CD14-positive monocyte (primary cell): ENCODE results near the gene DOCK4. TPM values are rescaled to one million over a fixed set of nuclear protein-coding genes. Genes with fewer than 3 reads are reported as not detected.

Experiments
- DNase-seq, 3 donors: peaks; one replicate each; pipeline ENCODE4 v3.0.0-alpha.2; 2011 to 2022
- H2AFZ ChIP-seq: 2 replicates; pipeline ENCODE4 v1.6.0; 2012; ENCODE audit warnings: mild to moderate bottlenecking, low read depth, low read length, inconsistent platforms; ENCODE audit not compliant: insufficient read depth, poor library complexity, severe bottlenecking
- H3K27ac ChIP-seq, 2 donors: 1 replicate in 1 of 2; 2 replicates in 1 of 2; pipeline ENCODE4 v1.5.1; 2012 to 2013; ENCODE audit warnings: low read length in 2 of 2, control low read depth in 1 of 2, inconsistent platforms in 1 of 2, low read depth in 1 of 2, mild to moderate bottlenecking in 1 of 2
- H3K27me3 ChIP-seq, 2 donors: one replicate each; pipeline versions ENCODE4 v1.6.0 to v1.6.1; 2011 to 2013; ENCODE audit warnings: low read length in 2 of 2; ENCODE audit not compliant: control insufficient read depth in 2 of 2, insufficient read depth in 2 of 2
- H3K36me3 ChIP-seq, 2 donors: replicated peaks in 1 of 2; 1 replicate in 1 of 2; 2 replicates in 1 of 2; pipeline versions ENCODE4 v1.5.1 to v1.6.1; 2012 to 2013; ENCODE audit warnings: low read length in 2 of 2, control low read depth in 1 of 2, inconsistent platforms in 1 of 2, mild to moderate bottlenecking in 1 of 2; ENCODE audit not compliant: insufficient read depth in 2 of 2, control insufficient read depth in 1 of 2
- H3K4me1 ChIP-seq, 2 donors: 1 replicate in 1 of 2; 2 replicates in 1 of 2; pipeline versions ENCODE4 v1.5.1 to v1.6.1; 2012 to 2013; ENCODE audit warnings: low read length in 2 of 2, control low read depth in 1 of 2, inconsistent platforms in 1 of 2, mild to moderate bottlenecking in 1 of 2, moderate library complexity in 1 of 2; ENCODE audit not compliant: insufficient read depth in 2 of 2, control insufficient read depth in 1 of 2
- H3K4me2 ChIP-seq: replicated peaks from 2 replicates; pipeline ENCODE3; 2012; ENCODE audit warnings: low read length, moderate library complexity, mild to moderate bottlenecking; ENCODE audit not compliant: poor library complexity, severe bottlenecking; ENCODE audit errors: extremely low read depth
- H3K4me3 ChIP-seq, 3 experiments: fragments of 200-600 bp in 1 of 3; sonication (generic) in 1 of 3; replicated peaks in 1 of 3; 1 replicate in 2 of 3; 2 replicates in 1 of 3; pipeline ENCODE4 v1.5.1; 2011 to 2013; ENCODE audit warnings: low read length in 3 of 3, mild to moderate bottlenecking in 3 of 3, control low read depth in 2 of 3, low read depth in 2 of 3, inconsistent platforms in 1 of 3, moderate library complexity in 1 of 3
- H3K79me2 ChIP-seq: 2 replicates; pipeline ENCODE4 v1.6.0; 2012; ENCODE audit warnings: mild to moderate bottlenecking, control low read depth, inconsistent platforms, low read length, moderate library complexity; ENCODE audit not compliant: insufficient read depth
- H3K9ac ChIP-seq: 2 replicates; pipeline ENCODE4 v1.6.0; 2017; ENCODE audit warnings: low read length, mild to moderate bottlenecking; ENCODE audit not compliant: insufficient read depth, poor library complexity, severe bottlenecking
- H3K9me3 ChIP-seq, 2 donors: replicated peaks in 1 of 2; 1 replicate in 1 of 2; 2 replicates in 1 of 2; pipeline versions ENCODE4 v1.5.1 to v1.6.1; 2012 to 2013; ENCODE audit warnings: low read length in 2 of 2, control low read depth in 1 of 2; ENCODE audit not compliant: control insufficient read depth in 1 of 2, insufficient read depth in 1 of 2
- H4K20me1 ChIP-seq: 2 replicates; pipeline ENCODE4 v1.6.0; 2012; ENCODE audit warnings: mild to moderate bottlenecking, low read length, control low read depth, moderate library complexity; ENCODE audit not compliant: insufficient read depth
- H3K27ac Mint-ChIP-seq, 7 donors: one replicate each; pipeline ENCODE4 v1.8.0; 2020; ENCODE audit warnings: mild to moderate bottlenecking in 7 of 7, mixed read lengths in 7 of 7, moderate library complexity in 6 of 7, inconsistent platforms in 2 of 7
- H3K27me3 Mint-ChIP-seq, 3 donors: one replicate each; pipeline ENCODE4 v1.8.0; 2021 to 2022; ENCODE audit warnings: low read depth in 3 of 3, mild to moderate bottlenecking in 3 of 3, mixed read lengths in 3 of 3, moderate library complexity in 3 of 3, inconsistent platforms in 1 of 3
- H3K36me3 Mint-ChIP-seq, 2 donors: one replicate each; pipeline ENCODE4 v1.8.0; 2020; ENCODE audit warnings: mixed read lengths in 2 of 2, inconsistent platforms in 1 of 2, mild to moderate bottlenecking in 1 of 2
- H3K4me1 Mint-ChIP-seq: one replicate; pipeline ENCODE4 v1.8.0; 2020; ENCODE audit warnings: mild to moderate bottlenecking, mixed read lengths
- H3K4me3 Mint-ChIP-seq, 2 donors: one replicate each; pipeline ENCODE4 v1.8.0; 2020; ENCODE audit warnings: mild to moderate bottlenecking in 2 of 2, mixed read lengths in 2 of 2, moderate library complexity in 1 of 2
- H3K9me3 Mint-ChIP-seq, 7 donors: one replicate each; pipeline ENCODE4 v1.8.0; 2020 to 2022; ENCODE audit warnings: mixed read lengths in 7 of 7, mild to moderate bottlenecking in 6 of 7, moderate library complexity in 6 of 7, inconsistent platforms in 2 of 7
- CTCF ChIP-seq: fragments of 200-600 bp; IDR thresholded peaks from one replicate; pipeline ENCODE4 v1.8.0; 2022; ENCODE audit warnings: antibody characterized with exemption, mild to moderate bottlenecking
- WGBS: methylation state at CpG from one replicate; pipeline ENCODE4 v1.1.5; 2013; ENCODE audit warnings: missing lambda C conversion rate; ENCODE audit not compliant: insufficient coverage; 5-methylcytosine and 5-hydroxymethylcytosine counted together
- intact Hi-C, 2 donors: fragments of 100-400 bp; cut with micrococcal nuclease; formaldehyde crosslinking; loops; one replicate each; pipeline versions ENCODE4 v1.15.0 to v1.15.1; 2023
- polyA plus RNA-seq, 3 donors: library from polyadenylated mRNA; depleted of rRNA in 1 of 3; unstranded in 2 of 3; stranded (reverse) in 1 of 3; fragments of 300-500 nt in 2 of 3; fragments of >200 nt in 1 of 3; fragmentation: Illumina TruSeq in 2 of 3; gene quantifications; 1 replicate in 2 of 3; 2 replicates in 1 of 3; pipeline ENCODE4 v1.2.3, GENCODE V29; 2012 to 2021

DOCK4 gene
- polyA plus RNA-seq, 3 donors = 1.3 to 5.0 (median 2.7) TPM

- Histone ChIP-seq H3K36me3 (no peaks in the 10 kb centered on the region), H4K20me1 (no peaks in the 10 kb centered on the region), H3K4me3 (no peak overlapping the region), H3K9me3 (no peaks in the 10 kb centered on the region), H3K79me2 (no peaks in the 10 kb centered on the region), H3K9ac (no peak overlapping the region), H3K27ac (no peak overlapping the region), H3K4me1 (peaks cover 7 to 9% of the 10 kb centered on the region in 2 donors), H2AFZ (no peak overlapping the region), H3K27me3 (no peaks in the 10 kb centered on the region), H3K4me2 (no peak overlapping the region)
- intact Hi-C loops = no loop called here
- no peak for DNase-seq
- Mint-ChIP-seq H3K36me3 (peaks cover 0 to 4% of the 10 kb centered on the region in 2 donors), H3K4me3 (no peak overlapping the region), H3K27ac (no peak overlapping the region), H3K4me1 (peaks cover 11% of the 10 kb centered on the region), H3K27me3 (peaks cover 0 to 3% (median 1%) of the 10 kb centered on the region in 3 donors), H3K9me3 (peaks cover 0 to 3% (median 0%) of the 10 kb centered on the region in 7 donors)
- WGBS = no CpG with 5 or more reads among the region's 4 CpGs
- no peak for TF ChIP-seq CTCF
Observed at GRCh38 chr7:111992601-111993000, 213.6 kb downstream of the DOCK4 start.

GRCh38 chr7:111990643-111991042 is 215.6 kb downstream of the DOCK4 start:
- no peak overlapping the region for H3K27ac Mint-ChIP-seq
- no peaks in the 10 kb centered on the region for H3K9me3 ChIP-seq
- no peak overlapping the region for H3K9ac ChIP-seq
- no peak for TF ChIP-seq CTCF
- peaks cover 0 to 3% (median 3%) of the 10 kb centered on the region in 3 donors for H3K27me3 Mint-ChIP-seq
- 100% methylated on average over 2 of the region's 3 CpGs for WGBS
- H2AFZ ChIP-seq = no peak overlapping the region
- peaks cover 30% of the 10 kb centered on the region for H3K4me1 Mint-ChIP-seq
- peaks cover 0 to 4% of the 10 kb centered on the region in 2 donors for H3K36me3 Mint-ChIP-seq
- H3K27ac ChIP-seq = no peak overlapping the region
- no peak overlapping the region for H3K4me2 ChIP-seq
- no peak overlapping the region for H3K4me3 Mint-ChIP-seq
- no peaks in the 10 kb centered on the region for H3K36me3 ChIP-seq
- peaks cover 24 to 28% of the 10 kb centered on the region in 2 donors for H3K4me1 ChIP-seq
- H3K9me3 Mint-ChIP-seq = peaks cover 0 to 3% (median 0%) of the 10 kb centered on the region in 7 donors
- H4K20me1 ChIP-seq = no peaks in the 10 kb centered on the region
- no peaks in the 10 kb centered on the region for H3K27me3 ChIP-seq
- H3K4me3 ChIP-seq = no peak overlapping the region
- no peaks in the 10 kb centered on the region for H3K79me2 ChIP-seq
- intact Hi-C loops = no loop called here
- no peak for DNase-seq
